Stimulated activated CD8-positive, alpha-beta memory T cell treated with anti-CD3 and anti-CD28 coated beads, Interleukin-7, amount 100 ng/mL, for 1 hour (primary cell): ENCODE data around the gene LIMS3.
"Not testable (repeated sequence)": the region's sequence is repeated elsewhere in the genome, so short reads cannot be mapped to it uniquely, and the experiment has no call there.

Experiments used
- DNase-seq, 2 donors: peaks; one replicate each; pipeline ENCODE4 v3.0.0-alpha.2; 2020; ENCODE audit warnings: low read depth in 2 of 2

The LIMS3 gene

DNA sequence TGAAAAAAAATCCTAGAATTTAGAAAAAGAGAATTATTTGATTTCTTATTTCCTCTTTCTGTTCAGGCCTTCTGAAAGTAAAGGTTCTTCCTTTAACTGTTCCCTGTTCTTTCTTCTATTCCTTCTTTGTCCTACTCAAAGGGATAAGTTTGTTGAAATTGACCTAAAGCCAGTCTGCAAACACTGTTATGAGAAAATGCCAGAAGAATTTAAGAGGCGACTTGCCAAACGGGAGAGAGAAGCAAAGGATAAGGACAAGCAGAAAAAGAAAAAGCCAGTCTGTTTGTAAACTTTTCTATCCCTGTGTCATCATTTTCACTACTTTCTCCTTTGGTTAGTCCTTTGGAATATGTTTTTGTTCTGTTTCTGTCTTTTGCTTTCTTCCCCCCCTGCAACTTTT is 26.0 kb downstream of the LIMS3 start:
- not testable (repeated sequence) for DNase-seq

GRCh38 chr2:109927803-109928202 is 29.3 kb downstream of the LIMS3 start:
- DNase-seq, result not testable (repeated sequence)

DNA sequence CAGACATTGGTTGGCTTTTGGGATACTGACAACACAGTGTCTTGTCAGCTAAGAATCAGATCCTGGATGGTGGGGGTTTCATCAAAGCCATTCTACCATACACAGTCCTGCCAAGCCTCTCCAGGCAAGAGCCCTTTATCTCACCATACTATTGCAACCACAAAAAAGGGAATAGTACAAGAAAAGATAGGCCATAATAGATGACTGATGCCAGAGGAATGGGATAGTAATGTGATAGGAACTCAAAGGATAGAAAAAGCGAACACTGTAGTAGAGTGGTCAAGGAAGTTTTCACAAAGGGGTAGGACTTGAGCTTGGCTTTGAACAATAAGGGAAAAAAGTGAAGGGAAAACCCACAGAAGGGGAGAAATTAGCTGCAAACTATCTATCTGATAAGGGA is 30.7 kb downstream of the LIMS3 start:
- DNase-seq, result not testable (repeated sequence)

GRCh38 chr2:109936534-109936933 is 38.0 kb downstream of the LIMS3 start:
- DNase-seq, result not testable (repeated sequence)

DNA sequence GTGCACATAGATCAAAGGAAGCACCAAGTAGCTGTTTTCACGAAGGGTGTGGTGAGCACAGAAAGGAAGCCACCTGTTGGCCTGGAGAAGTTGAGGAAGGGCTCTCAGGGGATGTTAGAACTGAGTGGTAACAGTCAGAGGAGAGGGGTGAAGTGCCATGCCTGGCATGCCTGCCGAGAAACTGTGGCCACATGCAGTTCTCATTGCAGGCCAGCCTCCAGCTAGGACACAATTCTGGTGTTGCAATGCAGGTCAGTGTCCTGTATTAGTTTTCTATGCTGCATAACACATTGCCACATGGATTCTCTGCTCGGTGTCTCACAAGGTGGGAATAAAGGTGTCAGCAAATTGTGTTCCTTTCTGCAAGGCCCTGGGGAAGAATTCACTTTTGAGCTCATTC is 46.9 kb downstream of the LIMS3 start:
- DNase-seq, result not testable (repeated sequence)

DNA sequence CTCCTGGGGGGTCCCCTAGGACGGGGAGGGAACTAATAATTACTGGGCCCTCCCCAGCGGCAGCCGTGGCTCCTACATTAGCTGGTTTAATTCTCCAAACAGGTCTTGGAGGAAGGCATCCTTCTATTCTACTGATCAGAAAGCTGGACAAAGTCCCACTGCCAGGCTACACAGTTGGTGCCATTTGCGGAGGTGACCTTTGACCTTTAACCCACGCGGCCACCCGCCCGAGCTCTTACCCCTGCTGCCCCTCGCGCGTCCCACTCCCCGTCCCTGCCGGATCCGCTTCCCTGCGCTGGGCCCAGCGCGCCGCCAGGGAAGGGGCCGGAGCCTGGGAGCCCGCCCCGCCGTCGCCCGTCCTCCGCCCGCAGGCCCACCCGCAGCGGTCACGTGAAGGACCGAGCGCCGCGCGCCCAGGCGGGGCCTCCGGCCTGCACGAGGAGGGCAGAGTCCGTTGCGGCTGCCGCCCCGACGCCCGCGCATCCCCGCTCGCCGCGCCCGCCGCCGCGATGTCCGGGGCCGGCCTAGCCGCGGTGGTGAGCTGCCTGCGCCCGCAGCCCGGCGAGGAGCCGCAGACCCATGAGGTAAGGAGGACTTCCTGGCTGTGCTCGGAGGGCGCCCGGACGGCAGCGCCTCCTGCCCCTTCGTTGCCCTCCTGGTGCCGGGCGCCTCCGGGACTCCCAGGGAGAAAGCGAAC is 48.9 kb downstream of the LIMS3 start:
- DNase-seq, result not testable (repeated sequence)

GRCh38 chr2:109947959-109948520 is 49.6 kb downstream of the LIMS3 start:
- DNase-seq, result not testable (repeated sequence)

DNA sequence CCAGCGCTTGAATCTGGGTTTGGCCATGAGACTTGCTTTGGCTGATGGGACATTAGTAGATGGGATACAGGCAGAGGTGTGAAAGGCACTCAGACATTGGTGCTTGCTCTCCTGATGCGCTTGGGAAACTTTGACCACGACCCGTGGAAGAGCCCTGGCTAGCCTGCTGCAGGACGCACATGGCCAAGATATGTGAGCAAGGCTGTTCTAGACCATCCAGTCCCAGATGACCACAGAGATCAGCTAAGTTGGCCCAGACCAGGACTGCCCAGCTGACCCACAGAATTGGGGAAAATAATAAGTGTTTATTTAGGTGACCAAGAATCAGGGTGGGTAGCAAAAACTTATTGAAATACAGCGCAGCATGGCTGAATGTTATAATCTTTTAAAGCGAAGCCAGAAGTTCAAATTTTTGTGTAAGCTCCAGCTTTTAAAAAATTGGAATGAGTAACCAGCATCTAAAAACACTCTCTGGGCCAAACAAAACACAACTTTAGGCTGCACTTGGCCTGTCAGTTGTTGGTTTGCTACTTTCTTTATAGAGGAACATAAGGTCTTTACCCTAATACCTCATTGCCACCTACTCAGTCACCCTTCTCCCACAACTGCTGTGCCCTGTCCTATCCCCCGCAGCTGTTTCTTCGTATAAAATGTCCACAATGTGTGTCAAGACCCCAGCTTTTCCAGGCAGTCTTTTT is 51.8 kb downstream of the LIMS3 start:
- DNase-seq, result not testable (repeated sequence)

DNA sequence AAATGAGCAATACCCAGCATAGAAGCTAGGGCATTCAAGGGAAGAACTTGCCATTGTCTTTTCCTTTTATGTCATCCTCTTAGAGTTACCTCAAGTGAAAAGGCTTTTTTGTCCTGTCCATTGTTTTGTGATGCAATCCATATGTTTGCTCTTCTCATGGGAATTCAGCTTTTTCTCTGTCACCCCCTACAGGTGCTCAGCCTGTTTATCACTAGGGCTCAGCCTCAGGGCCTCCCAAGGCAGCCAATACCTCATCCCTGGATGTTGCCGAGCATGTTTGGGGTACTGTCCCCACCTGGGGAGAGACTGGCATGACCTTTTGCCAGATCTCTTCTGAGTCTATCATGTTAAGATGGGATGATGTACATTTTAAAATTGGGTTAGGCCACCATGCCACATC is 65.5 kb downstream of the LIMS3 start:
- DNase-seq, result not testable (repeated sequence)

GRCh38 chr2:109965482-109965881 is 67.0 kb downstream of the LIMS3 start:
- not testable (repeated sequence) for DNase-seq

GRCh38 chr2:109966107-109966736 is 67.7 kb downstream of the LIMS3 start:
- not testable (repeated sequence) for DNase-seq

GRCh38 chr2:109966858-109967257 is 68.4 kb downstream of the LIMS3 start:
- DNase-seq, result not testable (repeated sequence)

DNA sequence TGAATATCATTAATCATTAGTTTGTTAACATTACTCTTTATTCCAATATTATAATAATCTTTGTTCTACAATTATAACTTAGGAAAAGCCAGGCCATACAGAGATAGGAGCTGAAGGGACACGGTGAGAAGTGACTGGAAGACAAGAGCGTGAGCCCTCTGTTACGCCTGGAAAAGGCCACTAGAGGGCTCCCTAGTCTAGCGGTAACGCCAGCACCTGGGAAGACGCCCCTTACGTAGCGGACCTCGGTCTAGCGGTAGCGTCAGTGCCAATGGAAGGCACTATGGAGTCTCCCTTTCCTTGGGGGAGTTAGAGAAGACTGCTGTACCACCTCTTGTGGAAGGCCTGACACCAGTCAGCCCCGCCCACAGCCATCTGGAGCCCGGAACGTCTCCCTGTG is 71.4 kb downstream of the LIMS3 start:
- DNase-seq, result not testable (repeated sequence)

DNA sequence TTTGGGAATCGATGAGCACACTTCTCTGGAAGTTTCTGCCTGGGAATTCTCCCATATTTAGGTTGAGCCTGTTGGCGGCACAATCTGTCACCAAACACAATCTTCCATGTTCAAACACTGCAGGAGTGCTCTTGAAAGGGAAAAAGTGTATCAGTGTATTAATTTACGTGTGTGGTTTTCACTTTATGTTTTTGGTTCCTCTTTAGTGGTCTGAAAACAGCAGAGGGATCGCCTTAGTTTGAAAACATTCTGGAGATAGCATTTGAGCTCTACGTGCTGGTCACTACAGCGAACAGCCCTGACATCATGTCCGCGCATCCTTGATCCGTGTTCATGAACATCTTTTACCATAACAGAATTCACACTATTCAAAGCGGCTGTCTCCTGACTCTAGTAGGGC is 73.2 kb downstream of the LIMS3 start:
- DNase-seq, result not testable (repeated sequence)
